Effector memory CD8-positive, alpha-beta T cell (primary cell): ENCODE measurements around the gene PIBF1.
"Not testable (repeated sequence)": the region's sequence is repeated elsewhere in the genome, so short reads cannot be mapped to it uniquely, and the experiment has no call there.

Experiments
- ATAC-seq: fragments of 150-1000 bp; cut with Tn5 transposase; replicated peaks from 2 replicates; pipeline ENCODE4 v1.10.0; 2021; ENCODE audit warnings: mild to moderate bottlenecking, moderate library complexity
- DNase-seq, 3 experiments: peaks; one replicate each; pipeline ENCODE4 v3.0.0; 2021
- H3K27ac Mint-ChIP-seq, 2 donors: one replicate each; pipeline ENCODE4 v1.8.0; 2022; ENCODE audit warnings: mild to moderate bottlenecking in 2 of 2, mixed read lengths in 2 of 2, moderate library complexity in 2 of 2
- H3K27me3 Mint-ChIP-seq, 2 donors: one replicate each; pipeline ENCODE4 v1.8.0; 2022; ENCODE audit warnings: mixed read lengths in 2 of 2
- H3K36me3 Mint-ChIP-seq: one replicate; pipeline ENCODE4 v1.8.0; 2022; ENCODE audit warnings: mild to moderate bottlenecking, moderate library complexity, mixed read lengths; ENCODE audit not compliant: insufficient read depth
- H3K4me1 Mint-ChIP-seq, 2 donors: one replicate each; pipeline ENCODE4 v1.8.0; 2022; ENCODE audit warnings: low read depth in 2 of 2, mixed read lengths in 2 of 2
- H3K4me3 Mint-ChIP-seq, 2 donors: one replicate each; pipeline ENCODE4 v1.8.0; 2022; ENCODE audit warnings: mild to moderate bottlenecking in 2 of 2, mixed read lengths in 2 of 2, moderate library complexity in 2 of 2
- H3K9me3 Mint-ChIP-seq, 2 donors: one replicate each; pipeline ENCODE4 v1.8.0; 2022; ENCODE audit warnings: mixed read lengths in 2 of 2

PIBF1 gene

GRCh38 chr13:72845148-72845547 is 63.2 kb downstream of the PIBF1 start:
- DNase-seq, H3K9me3 Mint-ChIP-seq, ATAC-seq, H3K4me3 Mint-ChIP-seq, H3K27me3 Mint-ChIP-seq, H3K27ac Mint-ChIP-seq, H3K4me1 Mint-ChIP-seq: not testable (repeated sequence)
- H3K36me3 Mint-ChIP-seq, result peaks cover 13% of the 10 kb centered on the region

- DNase-seq (no peak), ATAC-seq (no peak)
- H3K4me3 Mint-ChIP-seq, result no peak overlapping the region
- H3K4me1 Mint-ChIP-seq, result peaks cover 0 to 3% of the 10 kb centered on the region in 2 donors
- H3K27ac Mint-ChIP-seq, result no peak overlapping the region
- peaks cover 0 to 2% of the 10 kb centered on the region in 2 donors for H3K9me3 Mint-ChIP-seq
- no peaks in the 10 kb centered on the region for H3K27me3 Mint-ChIP-seq
- H3K36me3 Mint-ChIP-seq, result peaks cover 23% of the 10 kb centered on the region
Measured at GRCh38 chr13:72849571-72849970, 67.6 kb downstream of the PIBF1 start.

DNA sequence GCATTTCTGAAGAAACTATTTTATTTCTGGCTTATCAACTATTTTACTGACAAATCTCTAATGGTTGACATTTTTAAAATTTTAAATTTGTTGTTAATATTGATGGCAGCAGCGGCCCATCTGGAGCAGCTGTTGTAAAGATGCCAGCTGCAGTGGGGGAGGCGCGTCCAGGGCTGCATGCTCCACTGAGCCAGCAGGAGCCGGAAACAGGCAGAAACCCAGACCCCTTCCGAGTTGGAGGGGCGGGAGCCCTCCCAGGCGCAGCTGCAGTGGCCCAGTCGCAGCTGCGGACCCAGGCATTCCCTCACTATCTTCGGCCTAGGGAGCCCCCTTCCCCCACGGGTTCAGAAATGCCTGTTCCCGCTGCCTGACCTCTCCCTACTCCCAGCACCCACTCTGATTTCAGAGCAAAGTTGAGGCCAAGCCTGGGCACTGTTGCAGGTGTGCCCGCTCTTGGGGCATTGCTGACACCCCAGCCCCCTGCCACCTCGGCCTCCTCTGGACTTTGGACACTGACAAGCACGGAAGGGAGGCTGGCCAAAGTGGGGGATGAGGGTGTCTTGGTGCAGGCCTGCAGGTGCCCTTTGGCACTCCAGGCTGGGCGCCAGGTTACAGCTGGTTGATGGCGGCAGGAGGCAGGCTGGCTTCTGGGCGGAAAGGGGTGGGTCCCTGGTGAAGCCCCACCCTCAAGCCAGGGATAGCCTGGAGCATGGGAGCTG is 69.2 kb downstream of the PIBF1 start:
- Mint-ChIP-seq H3K4me1 (peaks cover 0 to 3% of the 10 kb centered on the region in 2 donors), H3K36me3 (peaks cover 25% of the 10 kb centered on the region), H3K9me3 (no peaks in the 10 kb centered on the region), H3K4me3 (no peak overlapping the region), H3K27me3 (no peaks in the 10 kb centered on the region), H3K27ac (no peak overlapping the region)
- DNase-seq (no peak), ATAC-seq (no peak)

DNA sequence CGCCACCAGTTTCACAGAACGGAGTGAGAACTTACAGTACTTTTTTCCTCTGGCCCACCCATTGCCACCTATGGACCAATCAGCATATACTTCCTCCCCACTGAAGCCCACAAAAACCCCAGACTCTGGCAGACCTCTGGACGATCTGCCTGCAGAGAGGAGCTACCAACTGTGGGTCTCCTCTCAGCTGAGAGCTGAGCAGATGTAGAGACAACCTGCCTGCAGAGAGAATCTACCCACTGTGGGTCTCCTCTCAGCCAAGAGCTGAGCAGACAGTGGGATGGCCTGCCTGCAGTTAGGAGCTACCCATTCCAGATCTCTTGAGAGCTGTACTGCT is 69.7 kb downstream of the PIBF1 start:
- Mint-ChIP-seq H3K9me3 (no peaks in the 10 kb centered on the region), H3K4me3 (no peak overlapping the region), H3K36me3 (peaks cover 27% of the 10 kb centered on the region), H3K4me1 (no peaks in the 10 kb centered on the region), H3K27ac (no peak overlapping the region), H3K27me3 (no peaks in the 10 kb centered on the region)
- ATAC-seq (no peak), DNase-seq (no peak)

DNA sequence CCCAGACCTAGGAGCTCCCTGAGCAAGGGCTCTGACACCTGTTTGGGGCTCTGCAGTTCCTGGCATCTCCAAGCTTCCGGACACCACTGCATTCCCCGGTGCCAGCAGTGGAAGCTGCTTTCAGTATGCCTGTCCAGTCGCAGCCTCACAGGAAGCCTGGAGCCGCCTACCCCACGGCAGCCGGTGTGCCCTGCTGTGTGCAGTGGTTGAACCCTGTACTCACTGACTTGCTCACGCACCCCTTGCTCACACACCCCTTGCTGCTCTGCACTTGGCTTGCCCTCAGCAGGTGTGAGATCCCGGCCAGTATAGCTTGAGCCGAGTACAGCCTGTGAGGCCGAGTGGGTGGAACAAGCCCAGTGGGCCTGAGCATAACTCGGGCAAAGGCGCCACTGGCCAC is 70.3 kb downstream of the PIBF1 start:
- H3K36me3 Mint-ChIP-seq, result peaks cover 31% of the 10 kb centered on the region
- H3K27me3 Mint-ChIP-seq, result no peaks in the 10 kb centered on the region
- no peaks in the 10 kb centered on the region for H3K4me1 Mint-ChIP-seq
- H3K27ac Mint-ChIP-seq, result no peak overlapping the region
- no peaks in the 10 kb centered on the region for H3K9me3 Mint-ChIP-seq
- H3K4me3 Mint-ChIP-seq, result no peak overlapping the region
- DNase-seq (no peak), ATAC-seq (no peak)

DNA sequence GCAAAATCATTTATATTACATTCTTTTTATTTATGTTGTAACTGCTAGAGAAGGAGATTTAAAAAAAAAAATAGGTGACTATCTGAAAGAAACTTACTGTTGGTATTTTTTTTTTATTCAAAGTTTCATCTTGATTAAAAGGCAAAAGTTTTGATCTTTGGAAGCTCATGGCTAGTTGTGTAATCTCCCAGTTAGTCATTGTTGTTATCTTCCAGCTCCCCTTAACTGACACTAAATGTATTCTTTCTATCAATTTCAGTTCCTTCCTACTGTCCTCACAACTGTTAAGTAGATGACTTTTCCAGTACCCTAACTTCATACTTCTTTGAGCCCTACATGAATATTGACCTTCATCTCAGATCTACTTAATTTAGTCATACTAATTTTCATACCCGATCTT is 71.1 kb downstream of the PIBF1 start:
- no peaks in the 10 kb centered on the region for H3K27me3 Mint-ChIP-seq
- ATAC-seq (no peak), DNase-seq (no peak)
- no peaks in the 10 kb centered on the region for H3K4me1 Mint-ChIP-seq
- H3K36me3 Mint-ChIP-seq, result peaks cover 31% of the 10 kb centered on the region
- H3K27ac Mint-ChIP-seq, result no peak overlapping the region
- H3K9me3 Mint-ChIP-seq, result no peaks in the 10 kb centered on the region
- no peak overlapping the region for H3K4me3 Mint-ChIP-seq

DNA sequence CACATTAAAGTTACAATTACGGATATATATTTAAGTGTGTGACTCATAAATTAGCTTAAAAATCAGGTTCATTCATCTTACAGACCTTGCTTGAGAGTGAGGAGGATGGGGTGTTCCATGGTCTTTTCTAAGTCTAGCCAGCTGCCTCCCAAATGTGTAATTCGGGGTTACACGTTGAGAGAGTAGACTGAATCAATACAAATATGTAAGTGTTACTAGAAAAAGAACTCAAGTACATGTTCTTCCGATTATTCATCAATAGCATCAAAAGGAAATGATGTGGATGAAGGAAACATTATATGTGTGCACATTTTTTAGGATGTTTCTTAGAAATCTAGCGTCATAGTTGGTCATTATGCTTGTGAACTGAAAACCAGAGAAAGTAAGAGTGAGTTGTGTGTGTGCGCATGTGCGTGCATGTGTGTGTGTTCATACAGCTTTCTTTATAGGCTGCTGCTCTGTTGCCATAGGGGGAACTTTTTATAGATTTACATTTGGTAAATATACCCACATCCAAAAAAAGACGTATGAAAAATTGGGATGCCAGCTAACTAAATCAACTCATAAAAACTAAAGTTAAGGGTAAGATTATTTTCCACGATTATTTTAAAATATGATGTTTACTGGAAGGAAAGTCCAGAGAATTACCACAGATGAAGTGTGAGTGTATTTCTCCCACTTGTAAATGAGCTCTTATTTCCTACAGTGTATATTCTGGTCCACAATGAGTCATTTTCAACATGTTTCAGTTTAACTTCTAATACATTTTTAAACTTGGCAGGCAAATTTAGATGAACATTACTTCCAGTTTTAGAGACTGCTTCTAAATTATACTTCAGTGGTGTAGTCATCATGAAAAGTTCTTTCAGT is 82.4 kb downstream of the PIBF1 start:
- H3K36me3 Mint-ChIP-seq, result peaks cover 12% of the 10 kb centered on the region
- DNase-seq, result no peak

DNA sequence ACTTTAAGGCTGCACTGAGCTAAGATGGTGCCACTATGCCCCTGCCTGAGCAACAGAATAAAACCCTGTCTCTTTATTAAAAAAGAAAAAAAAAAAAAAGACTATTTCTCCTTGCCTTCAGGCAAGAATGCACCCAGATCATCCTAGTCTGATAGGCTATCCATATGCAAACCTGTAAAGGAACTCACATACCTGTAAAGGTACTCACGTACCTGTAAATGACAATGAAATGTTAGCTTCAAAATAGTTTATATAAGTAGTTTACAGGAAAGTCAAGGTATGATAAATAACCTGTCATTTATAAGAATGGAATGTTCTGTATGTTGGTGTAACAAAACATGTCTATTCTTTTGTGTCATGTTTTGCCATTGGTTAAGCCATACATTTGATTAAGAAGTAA is 86.3 kb downstream of the PIBF1 start:
- Mint-ChIP-seq H3K9me3 (no peaks in the 10 kb centered on the region), H3K27ac (no peak overlapping the region), H3K27me3 (no peaks in the 10 kb centered on the region), H3K4me1 (peaks cover 0 to 6% of the 10 kb centered on the region in 2 donors), H3K4me3 (no peak overlapping the region), H3K36me3 (peaks cover 12% of the 10 kb centered on the region)
- ATAC-seq (no peak), DNase-seq (no peak)

More for the DNA sequence above, 82.4 kb downstream of the PIBF1 start:
- Mint-ChIP-seq H3K4me3 (no peak overlapping the region), H3K4me1 (peaks cover 0 to 6% of the 10 kb centered on the region in 2 donors), H3K9me3 (no peaks in the 10 kb centered on the region), H3K27ac (no peak overlapping the region), H3K27me3 (no peaks in the 10 kb centered on the region)
- ATAC-seq, result no peak

DNA sequence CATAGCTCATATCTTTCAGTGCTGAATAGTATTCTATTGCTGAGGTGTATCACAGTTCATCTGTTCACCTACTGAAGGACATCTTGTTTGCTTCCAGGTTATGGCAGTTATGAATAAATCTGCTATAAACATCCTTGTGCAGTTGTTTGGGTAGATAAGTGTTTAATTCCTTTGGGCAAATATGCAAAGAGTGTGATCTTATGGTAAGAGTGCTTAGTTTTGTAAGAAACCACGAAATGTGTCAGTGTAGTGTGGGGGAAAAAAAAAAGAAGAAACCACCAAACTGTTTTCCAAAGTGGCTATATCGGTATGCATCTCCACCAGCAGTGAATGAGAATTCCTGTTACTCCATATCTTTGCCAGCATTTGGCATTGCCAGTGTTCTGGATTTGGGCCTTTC is 93.3 kb downstream of the PIBF1 start:
- Mint-ChIP-seq H3K4me1 (peaks cover 5 to 21% of the 10 kb centered on the region in 2 donors), H3K27ac (peak overlapping the region in 1 of 2 donors; percentile 13), H3K36me3 (peaks cover 9% of the 10 kb centered on the region), H3K4me3 (no peak overlapping the region), H3K27me3 (no peaks in the 10 kb centered on the region), H3K9me3 (no peaks in the 10 kb centered on the region)
- no peak for DNase-seq
- ATAC-seq, result no peak

DNA sequence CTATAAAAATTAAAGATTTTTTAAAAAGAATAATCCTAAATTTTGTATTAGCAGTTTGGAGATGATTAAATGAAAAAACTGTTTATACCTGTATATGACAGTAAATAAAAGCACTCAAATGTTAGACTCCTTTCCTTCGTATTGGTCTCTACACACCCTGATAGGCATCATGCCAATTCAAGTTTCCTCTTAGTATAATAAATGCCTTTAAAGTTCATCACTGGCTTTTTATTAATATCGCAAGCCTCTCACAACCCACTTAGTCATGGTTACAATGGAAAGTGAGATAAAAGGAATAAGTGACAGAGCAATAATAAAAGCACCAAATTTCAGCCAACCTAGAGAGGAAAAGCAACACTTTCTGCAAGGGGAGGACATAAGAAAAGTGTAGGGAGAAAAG is 102.2 kb downstream of the PIBF1 start:
- H3K4me3 Mint-ChIP-seq, result no peak overlapping the region
- ATAC-seq, result no peak
- no peaks in the 10 kb centered on the region for H3K27me3 Mint-ChIP-seq
- H3K9me3 Mint-ChIP-seq, result peaks cover 0 to 5% of the 10 kb centered on the region in 2 donors
- H3K36me3 Mint-ChIP-seq, result no peaks in the 10 kb centered on the region
- H3K27ac Mint-ChIP-seq, result no peak overlapping the region
- peaks cover 0 to 4% of the 10 kb centered on the region in 2 donors for H3K4me1 Mint-ChIP-seq
- DNase-seq, result no peak

- peaks cover 0 to 5% of the 10 kb centered on the region in 2 donors for H3K9me3 Mint-ChIP-seq
- H3K4me1 Mint-ChIP-seq, result no peaks in the 10 kb centered on the region
- no peak overlapping the region for H3K27ac Mint-ChIP-seq
- no peak for ATAC-seq
- H3K27me3 Mint-ChIP-seq, result no peaks in the 10 kb centered on the region
- no peak for DNase-seq
- no peaks in the 10 kb centered on the region for H3K36me3 Mint-ChIP-seq
- no peak overlapping the region for H3K4me3 Mint-ChIP-seq
Measured at GRCh38 chr13:72886272-72887067, 104.5 kb downstream of the PIBF1 start.

GRCh38 chr13:72889495-72889894 is 107.6 kb downstream of the PIBF1 start:
- Mint-ChIP-seq H3K36me3 (peaks cover 5% of the 10 kb centered on the region), H3K4me3 (no peak overlapping the region), H3K27ac (no peak overlapping the region), H3K4me1 (no peaks in the 10 kb centered on the region), H3K9me3 (no peaks in the 10 kb centered on the region), H3K27me3 (no peaks in the 10 kb centered on the region)
- ATAC-seq, result no peak
- no peak for DNase-seq

DNA sequence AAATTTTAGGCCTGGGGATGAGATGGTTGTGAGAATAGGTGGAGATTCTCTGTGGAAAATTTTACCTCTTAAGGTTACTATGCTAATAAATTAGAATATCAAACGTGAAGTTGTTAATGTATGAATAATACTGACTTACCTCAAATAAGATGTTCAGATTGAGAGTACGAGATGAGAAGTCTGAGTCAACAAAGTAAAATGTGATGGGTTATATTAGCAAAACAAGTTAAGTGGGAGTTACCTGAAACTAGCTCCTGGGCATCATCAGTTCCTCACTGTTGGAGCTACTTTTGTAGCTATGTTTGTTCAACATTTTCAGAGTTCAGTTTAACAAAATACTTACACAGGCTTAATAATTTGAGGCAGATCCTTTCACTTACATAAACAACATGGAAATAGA is 108.6 kb downstream of the PIBF1 start:
- H3K27ac Mint-ChIP-seq, result no peak overlapping the region
- H3K9me3 Mint-ChIP-seq, result no peaks in the 10 kb centered on the region
- ATAC-seq (no peak), DNase-seq (no peak)
- H3K4me3 Mint-ChIP-seq, result no peak overlapping the region
- H3K4me1 Mint-ChIP-seq, result no peaks in the 10 kb centered on the region
- H3K27me3 Mint-ChIP-seq, result no peaks in the 10 kb centered on the region
- H3K36me3 Mint-ChIP-seq, result peaks cover 10% of the 10 kb centered on the region
